Glomerular endothelial cell (primary cell): Measurements from ENCODE around the gene DPYD. TPM values are rescaled to one million over a fixed set of nuclear protein-coding genes. Genes with fewer than 3 reads are reported as not detected.

Experiments used
- DNase-seq: peaks from one replicate; pipeline ENCODE4 v3.0.0-alpha.2; 2011; ENCODE audit warnings: low read depth, low spot score; ENCODE audit errors: extremely low read depth
- total RNA-seq: library from RNA; depleted of rRNA; stranded (reverse); fragments of >200 nt; gene quantifications from 2 replicates; pipeline ENCODE4 v1.2.3, GENCODE V29; 2015

The DPYD gene
- total RNA-seq, 1 donor from 2014 or later = 6.4 TPM

DNA sequence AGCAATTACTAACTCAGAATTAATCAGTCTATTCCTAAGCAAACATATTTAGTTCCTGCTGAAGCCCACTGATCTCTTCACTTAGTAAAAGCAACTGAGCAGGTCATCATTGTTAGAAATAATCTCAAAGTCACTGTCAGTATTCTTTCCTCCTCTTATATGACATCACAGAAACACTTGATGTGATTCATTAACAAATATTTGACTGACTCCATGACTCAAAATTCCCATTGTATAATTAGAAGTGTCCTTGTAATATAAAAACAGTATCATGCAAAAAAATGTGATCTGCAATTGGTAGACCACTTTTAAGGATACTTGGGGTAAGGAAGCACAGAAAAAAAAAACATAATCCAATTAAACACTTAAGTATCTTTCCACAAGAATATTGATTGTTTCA lies 194.4 kb downstream of the DPYD start:
- no peak for DNase-seq

DNA sequence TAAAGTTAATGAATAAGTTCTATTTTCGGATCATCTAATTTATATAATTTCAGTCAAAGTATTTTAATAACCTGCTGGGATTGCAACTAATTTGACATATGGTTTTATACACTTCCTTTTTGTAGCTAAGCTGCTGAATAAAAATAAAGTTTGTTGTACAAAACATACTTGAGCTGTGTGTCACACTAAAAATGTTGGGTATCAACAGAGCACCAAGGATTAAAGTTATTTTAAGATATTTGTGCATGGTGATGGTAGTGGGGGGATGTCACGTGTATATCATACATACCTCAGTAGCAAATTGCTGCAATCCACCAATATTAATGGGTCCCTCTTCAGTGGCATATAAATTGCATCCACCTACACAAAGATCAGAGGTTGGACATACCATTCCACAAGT lies 199.6 kb downstream of the DPYD start:
- no peak for DNase-seq

DNA sequence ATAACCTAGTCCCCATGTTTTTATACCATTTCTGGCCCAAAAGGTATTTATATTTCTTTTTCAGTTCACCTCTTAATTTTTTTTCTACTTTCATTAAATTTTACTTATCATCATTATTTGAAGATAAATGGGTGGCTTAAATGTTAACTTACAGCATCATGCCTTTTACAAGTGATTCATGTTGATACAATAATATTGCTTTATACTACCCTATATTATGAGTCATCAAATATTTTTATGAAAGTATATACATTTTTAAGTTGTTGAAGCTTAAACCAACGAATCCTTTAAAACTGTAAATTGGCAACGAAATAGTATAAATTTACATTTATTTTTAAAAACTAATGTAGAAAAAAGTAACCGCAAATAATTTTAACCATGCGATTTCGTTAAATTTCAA lies 207.9 kb downstream of the DPYD start:
- DNase-seq = no peak

DNA sequence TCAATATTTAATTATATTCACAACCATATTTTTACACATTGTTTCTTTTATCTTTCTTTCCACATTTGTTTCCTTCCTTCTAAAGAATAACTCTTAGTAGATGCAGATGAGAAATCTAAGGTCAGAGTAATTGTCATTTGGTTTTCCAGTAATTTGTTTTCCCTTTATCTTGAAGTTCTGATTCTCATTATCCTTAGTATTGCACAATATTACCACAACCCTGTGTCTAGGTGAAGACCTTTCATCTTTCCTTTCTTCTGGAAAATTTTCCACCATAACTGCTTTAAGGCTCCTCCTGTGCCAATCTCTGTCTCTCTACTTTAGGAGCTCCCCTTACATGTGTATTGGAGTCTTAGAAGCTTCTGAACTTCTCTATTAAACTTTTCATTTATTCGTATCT lies 209.0 kb downstream of the DPYD start:
- DNase-seq = no peak

DNA sequence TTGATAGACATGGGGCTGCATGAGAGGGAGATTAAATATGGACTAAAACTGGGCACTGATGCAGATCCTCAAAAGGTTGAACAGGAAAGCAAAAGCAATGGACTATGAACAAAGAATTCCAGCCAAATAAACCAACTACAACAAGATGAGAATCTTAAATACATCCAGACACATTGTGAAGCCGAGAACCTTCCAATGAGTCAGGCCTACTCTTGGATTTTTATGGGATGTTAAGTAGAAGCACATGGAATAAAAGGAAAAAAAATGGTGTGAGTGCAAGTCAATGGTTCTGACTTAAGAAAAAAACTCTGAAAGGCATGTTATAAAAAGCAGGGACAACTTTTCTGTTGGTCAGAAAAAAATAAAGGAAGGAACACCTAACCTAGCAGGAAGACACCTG lies 227.2 kb downstream of the DPYD start:
- no peak for DNase-seq

DNA sequence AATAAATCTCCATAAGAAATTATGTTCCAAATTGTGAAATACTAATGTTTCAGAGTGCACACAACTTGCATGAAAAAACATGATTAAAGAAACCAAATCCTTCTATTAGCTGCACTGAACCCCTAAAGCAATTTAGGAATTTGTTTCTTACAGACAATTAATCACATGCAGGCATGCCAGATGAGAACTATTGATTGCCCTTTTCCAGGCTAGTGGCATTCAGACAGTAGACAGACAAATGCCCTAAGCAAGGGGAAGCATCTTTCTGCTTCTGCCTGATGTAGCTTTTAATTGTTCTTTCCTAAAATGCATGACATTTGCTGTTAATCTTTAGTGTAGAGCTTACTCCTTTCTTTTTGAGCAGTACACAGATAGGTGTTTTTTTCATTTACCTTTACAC lies 229.5 kb downstream of the DPYD start:
- DNase-seq = no peak

DNA sequence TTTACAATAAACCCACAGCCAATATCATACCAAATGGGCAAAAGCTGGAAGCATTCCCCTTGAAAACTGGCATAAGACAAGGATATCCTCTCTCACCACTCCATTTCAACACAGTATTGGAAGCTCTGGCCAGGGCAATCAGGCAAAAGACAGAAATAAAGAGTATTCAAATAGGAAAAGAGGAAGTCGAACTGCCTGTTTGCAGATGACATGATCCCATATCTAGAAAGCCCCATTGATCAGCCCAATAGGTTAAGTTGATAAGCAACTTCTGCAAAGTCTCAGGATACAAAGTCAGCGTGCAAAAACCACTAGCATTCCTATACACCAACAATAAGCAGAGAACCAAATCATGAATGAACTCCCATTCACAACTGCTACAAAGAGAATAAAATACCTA lies 235.5 kb downstream of the DPYD start:
- no peak for DNase-seq

DNA sequence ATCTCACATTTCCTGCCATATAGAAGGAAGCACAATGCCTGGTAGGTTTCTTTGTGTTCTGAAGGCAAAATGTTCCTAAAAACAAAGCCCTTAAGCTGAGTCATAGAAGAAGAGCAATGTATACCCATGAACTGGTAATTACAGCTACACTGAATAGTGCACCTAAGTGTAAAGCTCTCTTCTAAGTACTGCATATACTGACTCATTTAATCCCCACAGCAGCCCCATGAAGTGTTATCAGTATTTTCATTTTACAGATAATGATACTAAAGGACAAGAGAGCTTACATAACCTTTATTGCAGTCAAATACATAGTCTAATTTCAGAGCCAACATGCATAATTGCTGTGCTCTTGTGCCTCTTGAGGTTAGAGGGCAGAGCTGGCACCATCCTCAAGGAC lies 239.9 kb downstream of the DPYD start:
- peak; percentile 2 for DNase-seq

DNA sequence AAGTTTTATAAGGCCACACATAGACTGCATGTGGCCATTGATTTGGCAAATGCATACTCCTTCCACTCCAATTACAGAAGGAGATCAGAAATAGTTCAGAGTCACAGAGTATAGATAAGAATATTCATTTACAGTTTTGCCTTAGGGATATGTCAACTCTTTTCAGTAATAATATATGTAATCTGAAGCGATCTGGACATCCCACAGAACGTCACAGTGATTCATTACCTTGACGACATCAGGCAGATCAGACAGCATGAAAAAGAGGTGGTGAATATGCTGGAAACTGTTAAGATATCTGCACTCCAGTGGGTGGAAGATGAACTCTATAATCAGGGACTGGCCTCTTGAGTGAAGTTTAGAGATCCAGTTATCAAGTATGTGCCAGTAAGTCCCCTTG lies 240.4 kb downstream of the DPYD start:
- no peak for DNase-seq

DNA sequence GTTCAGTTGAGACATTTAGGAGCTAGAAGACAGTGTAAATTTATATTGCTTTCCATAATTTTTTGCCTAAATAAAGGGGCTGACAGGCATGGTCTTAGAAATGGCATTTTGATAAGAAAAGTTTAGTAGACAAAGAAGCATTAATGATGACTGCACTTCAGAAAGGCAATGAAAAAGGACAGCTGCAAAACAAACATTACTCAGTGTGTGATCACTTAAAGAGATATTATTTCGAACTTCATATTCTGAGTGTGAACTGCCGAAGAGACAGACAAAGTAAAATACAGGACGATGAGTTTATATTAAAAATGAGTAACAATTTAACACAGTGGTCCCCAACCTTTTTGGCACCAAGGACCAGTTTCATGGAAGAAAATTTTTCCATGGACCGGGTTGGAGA lies 243.1 kb downstream of the DPYD start:
- no peak for DNase-seq

DNA sequence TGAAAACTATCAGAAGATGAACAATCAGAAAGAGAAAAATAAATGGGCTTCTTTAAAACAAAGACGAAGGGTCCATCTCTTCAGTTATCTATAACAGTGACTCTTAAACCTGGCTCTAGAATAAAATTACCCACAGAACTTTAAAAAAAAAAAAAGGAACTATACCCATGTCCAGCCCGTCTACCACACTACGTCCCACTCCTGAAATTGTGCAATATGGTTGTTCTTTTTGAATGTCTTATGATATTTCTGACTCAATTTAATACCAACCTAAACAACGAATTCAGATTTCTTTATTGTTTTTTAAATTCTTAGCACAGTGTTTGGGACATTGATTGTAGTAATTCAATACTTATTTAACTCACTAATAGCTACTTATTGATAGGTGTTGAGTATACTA lies 246.3 kb downstream of the DPYD start:
- DNase-seq = no peak

DNA sequence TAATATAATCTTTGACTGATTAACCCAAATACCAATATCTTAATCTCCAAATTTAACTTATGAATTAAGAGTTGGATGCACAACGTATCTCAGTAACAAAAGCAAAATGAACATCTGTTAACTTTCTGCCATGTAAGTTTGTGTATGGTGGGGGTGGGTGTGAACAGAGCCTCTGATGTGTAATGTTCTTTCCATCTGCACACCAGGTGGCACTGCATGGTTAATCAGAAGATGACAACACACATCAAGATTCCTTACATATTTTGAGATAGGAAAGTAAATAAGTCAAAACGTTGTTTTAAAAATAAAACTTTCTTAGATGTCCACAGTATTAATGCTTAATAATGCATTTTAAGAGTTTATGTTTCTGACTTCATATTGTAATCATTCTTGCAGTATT lies 251.9 kb downstream of the DPYD start:
- DNase-seq = peak; percentile 7

DNA sequence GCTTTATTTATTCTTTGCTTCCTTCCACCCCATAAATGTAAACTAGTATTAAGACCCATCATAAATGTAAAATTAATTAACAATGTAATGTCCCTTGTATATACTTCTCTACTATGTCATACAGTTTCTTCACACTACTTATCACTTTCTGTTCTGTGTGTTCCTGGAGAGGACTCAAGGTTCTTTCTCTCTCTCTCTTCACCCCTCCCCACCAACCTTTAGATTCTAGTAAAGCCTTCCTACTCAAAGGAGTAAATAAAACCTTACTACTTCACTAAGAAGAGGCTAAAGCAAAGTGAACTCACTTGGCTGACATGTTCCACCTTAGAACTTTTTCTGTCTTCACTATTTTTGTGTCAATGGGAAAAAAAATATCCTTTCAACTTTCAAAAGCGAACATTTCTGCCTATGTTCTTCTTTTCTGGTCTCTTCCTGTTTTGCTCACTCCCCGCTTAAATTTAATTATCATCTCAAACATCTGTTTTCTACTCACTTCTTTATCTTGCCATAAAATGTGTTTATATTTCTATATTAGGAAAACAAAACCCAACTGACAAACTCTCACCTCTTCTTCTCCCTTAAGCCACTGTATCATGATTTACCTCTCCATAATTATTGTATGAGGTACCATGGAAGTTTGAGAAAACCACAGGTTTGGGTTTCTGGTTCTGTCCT lies 260.3 kb downstream of the DPYD start:
- no peak for DNase-seq

DNA sequence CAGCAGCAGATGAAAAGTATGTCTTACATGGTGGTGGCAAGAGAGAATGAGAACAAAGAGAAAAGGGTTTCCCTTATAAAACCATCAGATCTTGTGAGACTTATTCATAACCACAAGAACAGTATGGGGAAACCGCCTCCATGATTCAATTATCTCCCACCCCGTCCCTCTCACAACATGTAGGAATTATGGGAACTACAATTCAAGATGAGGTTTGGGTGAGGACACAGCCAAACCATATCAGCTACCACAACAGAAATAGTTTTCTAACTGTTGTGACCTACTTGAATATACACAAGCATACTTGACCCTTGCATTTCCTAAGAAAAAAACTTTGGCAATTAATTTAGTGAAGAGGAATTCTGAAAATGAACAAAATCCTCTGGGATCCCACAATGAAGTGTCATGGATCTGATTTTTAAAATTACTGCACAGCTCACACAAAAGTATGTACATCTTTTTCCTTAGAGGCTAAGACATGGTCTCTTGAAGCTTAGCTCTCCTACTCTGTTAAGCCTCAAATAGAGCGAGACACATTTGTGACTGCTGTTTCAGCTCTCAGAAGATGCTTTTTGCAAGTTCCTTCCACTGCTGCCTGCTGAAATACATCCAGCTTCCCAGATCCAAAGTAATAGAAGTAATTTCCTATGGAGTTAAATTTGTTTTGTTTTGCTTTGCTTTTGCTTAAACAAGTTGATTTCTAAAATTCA lies 265.8 kb downstream of the DPYD start:
- no peak for DNase-seq

DNA sequence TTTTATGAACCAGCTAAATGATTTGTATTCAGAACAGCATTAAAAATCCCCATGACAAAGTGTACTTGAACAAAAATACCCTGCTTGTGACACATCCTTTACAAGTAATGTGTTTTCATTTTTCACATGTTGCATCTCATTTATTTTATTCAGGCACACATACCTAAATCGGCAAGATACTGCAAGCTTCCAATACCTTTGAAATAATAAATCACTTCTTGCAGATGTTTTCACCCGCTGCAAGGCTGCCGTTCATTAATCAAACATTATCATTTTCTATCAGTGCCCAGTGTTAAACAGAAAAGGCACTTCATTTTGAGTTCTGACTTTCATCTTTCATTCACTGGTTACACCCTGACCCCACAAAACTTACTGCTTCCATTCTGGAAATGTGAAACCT lies 269.6 kb downstream of the DPYD start:
- no peak for DNase-seq

DNA sequence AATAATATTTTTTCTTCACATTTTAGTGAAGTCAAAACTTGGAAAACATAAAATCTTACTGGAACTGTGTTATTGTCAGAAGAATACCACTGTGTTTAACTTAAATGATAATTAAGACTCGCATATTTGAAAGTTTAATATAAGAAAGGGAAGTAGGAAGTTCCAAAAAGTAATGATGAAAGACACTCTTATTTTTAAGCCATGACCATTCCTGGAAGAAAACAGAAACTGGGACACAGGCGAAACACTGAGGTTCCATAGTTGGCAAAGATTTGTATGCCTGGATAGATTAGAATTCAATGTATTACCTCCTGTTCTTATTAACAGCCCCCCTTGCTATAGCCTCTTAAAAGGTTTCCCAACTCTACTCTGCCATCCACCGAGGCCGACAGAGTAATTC lies 271.2 kb downstream of the DPYD start:
- no peak for DNase-seq

DNA sequence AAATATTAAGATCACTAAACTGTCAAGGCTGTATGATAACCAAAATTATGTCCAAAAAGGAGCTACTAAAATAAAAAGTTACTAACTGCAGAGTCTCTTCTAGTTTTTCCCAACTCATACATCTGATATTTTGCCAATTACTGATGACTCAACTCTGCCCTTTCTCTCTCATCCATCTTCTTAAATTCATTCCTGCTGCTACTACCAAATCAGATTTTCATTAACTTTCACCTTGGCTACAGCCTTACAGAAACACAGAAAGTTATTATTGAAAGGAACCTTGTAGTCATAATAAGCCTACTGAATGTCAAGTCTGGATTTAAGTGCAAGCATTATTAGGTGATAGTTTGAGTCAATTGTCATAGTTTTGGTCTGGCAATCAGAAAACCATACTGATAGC lies 273.1 kb downstream of the DPYD start:
- DNase-seq = no peak

DNA sequence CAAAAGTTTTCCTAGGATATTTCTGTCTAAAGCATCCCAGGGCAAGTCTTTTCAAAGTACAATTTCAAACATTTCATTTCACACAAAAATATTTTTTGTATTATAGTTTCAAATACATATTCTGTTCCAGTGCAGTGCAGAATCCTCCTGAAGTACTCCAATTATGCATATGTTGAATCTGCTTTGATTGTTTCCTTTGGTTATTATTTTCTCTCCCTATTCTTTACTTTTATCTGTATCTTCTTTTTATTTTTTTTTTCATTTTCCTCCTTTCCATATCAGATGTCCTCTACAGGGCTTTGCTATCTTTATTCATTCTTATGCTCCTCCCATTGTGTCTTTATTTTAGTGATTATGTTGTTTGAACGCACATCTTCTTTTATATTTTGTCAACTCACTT lies 274.8 kb downstream of the DPYD start:
- no peak for DNase-seq

DNA sequence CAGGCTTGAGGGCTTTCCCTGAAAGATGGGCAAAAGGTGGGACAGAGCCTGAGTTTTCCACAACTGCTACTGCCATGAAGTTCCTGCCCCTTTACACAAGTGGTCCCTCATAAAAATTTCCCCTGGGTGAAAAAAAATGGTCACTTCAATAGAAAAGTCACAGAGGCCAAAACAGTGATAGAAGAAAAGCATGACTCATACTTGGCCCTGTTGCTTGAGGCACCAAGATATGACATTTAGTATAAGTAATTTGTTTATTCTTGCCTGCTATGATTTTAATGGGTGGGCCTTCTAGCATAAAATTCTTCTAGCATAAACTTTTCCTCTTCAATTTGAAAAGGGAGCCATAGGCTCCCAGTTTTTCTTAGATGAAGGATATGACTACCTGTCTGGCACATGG lies 280.2 kb downstream of the DPYD start:
- DNase-seq = no peak

DNA sequence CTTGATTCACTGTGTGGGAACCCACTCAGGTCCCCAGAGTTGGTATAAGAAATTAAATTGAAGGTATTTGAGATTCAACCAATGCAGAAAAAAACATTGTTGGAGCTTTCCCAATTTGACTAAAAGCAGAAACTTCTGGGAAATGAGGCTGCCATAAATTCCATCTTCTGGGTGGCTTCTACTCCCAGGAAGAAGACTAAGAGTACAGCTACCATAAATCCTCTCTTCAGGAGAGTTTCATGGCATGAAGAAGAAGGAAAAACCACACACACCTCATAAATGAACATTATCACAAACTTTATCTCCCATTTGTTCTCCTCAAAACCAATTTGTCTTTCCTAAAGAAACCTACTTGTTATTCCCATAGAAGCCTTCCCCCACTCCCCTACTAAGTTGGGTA lies 283.9 kb downstream of the DPYD start:
- no peak for DNase-seq

DNA sequence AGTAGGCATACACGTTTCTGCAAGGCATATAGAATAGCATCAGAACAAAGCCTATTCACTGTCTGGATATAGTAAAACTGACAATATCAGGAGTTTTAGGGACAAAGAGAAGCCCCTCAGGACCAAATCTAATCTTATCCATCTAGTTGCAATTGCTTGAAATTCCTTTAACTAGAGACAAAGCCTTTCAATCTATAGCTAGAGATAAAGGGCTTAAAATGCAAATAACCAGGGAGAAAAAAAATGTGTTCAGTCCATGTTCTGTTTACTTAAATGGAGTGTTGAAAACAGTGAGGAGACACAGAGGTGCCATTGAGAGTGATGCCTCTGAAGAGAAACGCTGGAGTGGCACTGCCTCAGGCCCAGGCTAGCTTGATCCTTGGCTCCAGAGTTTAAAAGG lies 286.1 kb downstream of the DPYD start:
- no peak for DNase-seq

DNA sequence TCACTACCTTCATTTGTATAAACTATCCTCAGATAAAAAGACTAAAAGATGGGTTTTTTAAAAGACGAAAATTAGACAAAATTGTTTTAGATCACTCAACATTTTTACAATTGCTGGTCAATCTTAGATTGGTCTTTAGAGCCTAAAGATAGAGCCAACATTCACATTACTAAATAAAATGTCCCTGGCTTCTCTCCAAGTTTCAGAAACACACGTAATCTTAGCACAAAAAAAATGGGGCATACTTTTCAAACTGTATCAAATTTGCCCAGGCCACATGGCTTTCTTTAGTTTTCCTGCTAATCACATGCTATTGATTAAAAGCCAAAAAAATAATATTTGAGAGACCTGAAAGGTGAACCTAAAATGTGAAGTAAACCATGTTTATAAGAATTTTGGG lies 288.1 kb downstream of the DPYD start:
- DNase-seq = no peak

DNA sequence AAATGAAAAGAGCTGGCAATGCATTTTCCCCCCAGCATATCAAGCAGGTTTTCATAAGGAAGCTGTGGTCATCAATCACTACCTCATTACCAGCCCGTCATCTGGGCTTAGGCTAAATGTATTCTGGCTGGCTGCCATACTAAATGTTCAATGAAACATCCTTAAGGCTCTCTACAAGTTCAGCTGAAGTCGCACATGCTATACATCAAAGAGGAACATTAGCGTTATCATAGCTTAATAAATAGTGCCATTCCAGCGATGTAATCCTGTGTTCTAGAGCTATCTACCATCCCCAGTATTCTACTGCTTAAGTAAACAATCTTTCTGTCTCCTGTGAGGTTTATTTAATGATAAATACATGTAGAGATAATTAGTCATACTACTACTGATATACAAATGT lies 288.8 kb downstream of the DPYD start:
- peak; percentile 56 for DNase-seq
